Smooth muscle cell (in vitro differentiated cells): ENCODE results near the gene DMBX1. TPM values are rescaled to one million over a fixed set of nuclear protein-coding genes. Genes with fewer than 3 reads are reported as not detected.

Experiments
- DNase-seq: peaks from one replicate; lab custom pipeline; 2025; ENCODE audit not compliant: unreplicated experiment; lab: John Stamatoyannopoulos, UW
- H2AFZ ChIP-seq: fragments of 200-600 bp; sonication (generic); 2 replicates; pipeline ENCODE4 v1.6.0; 2016; ENCODE audit warnings: antibody characterized with exemption, low read depth, mild to moderate bottlenecking
- H3F3A ChIP-seq: fragments of 200-600 bp; sonication (generic); 2 replicates; pipeline ENCODE4 v1.6.0; 2017; ENCODE audit warnings: antibody characterized with exemption, low read depth
- H3K27ac ChIP-seq: fragments of 200-600 bp; sonication (generic); 2 replicates; pipeline ENCODE4 v1.5.1; 2016; ENCODE audit warnings: low read depth, mild to moderate bottlenecking
- H3K27me3 ChIP-seq: fragments of 200-600 bp; sonication (generic); 2 replicates; pipeline ENCODE4 v1.6.1; 2016; ENCODE audit warnings: low read depth, mild to moderate bottlenecking
- H3K36me3 ChIP-seq: fragments of 200-600 bp; sonication (generic); 2 replicates; pipeline ENCODE4 v1.5.1; 2016; ENCODE audit warnings: low read depth
- H3K4me1 ChIP-seq: fragments of 200-600 bp; sonication (generic); 2 replicates; pipeline ENCODE4 v1.5.1; 2016; ENCODE audit warnings: low read depth
- H3K4me2 ChIP-seq: fragments of 200-600 bp; sonication (generic); 2 replicates; pipeline ENCODE4 v1.6.0; 2016; ENCODE audit warnings: mild to moderate bottlenecking
- H3K4me3 ChIP-seq: fragments of 200-600 bp; sonication (generic); 2 replicates; pipeline ENCODE4 v1.5.1; 2016; ENCODE audit warnings: mild to moderate bottlenecking
- H3K79me2 ChIP-seq: fragments of 200-600 bp; sonication (generic); 2 replicates; pipeline ENCODE4 v1.6.0; 2016; ENCODE audit warnings: low read depth, mild to moderate bottlenecking
- H3K9ac ChIP-seq: fragments of 200-600 bp; sonication (generic); 2 replicates; pipeline ENCODE4 v1.6.0; 2016; ENCODE audit warnings: low read depth
- H3K9me3 ChIP-seq: fragments of 200-600 bp; sonication (generic); replicated peaks from 2 replicates; pipeline ENCODE4 v1.5.1; 2016; ENCODE audit warnings: low read depth
- H4K20me1 ChIP-seq: fragments of 200-600 bp; sonication (generic); 2 replicates; pipeline ENCODE4 v1.6.0; 2016; ENCODE audit warnings: low read depth
- CTCF ChIP-seq: fragments of 200-600 bp; sonication (generic); IDR thresholded peaks from 2 replicates; pipeline ENCODE4 v1.5.1; 2017; ENCODE audit warnings: borderline replicate concordance, mild to moderate bottlenecking, antibody characterized with exemption; ENCODE audit not compliant: insufficient read depth, poor library complexity, severe bottlenecking
- WGBS: methylation state at CpG from one replicate; pipeline ENCODE4 v1.1.7; 2016; ENCODE audit warnings: low lambda C conversion rate; 5-methylcytosine and 5-hydroxymethylcytosine counted together
- polyA plus RNA-seq: library from polyadenylated mRNA; unstranded; fragments of >200 nt; fragmentation: Nextera tagmentation; extraction: Ambion mirVana; gene quantifications from 2 replicates; pipeline ENCODE4 v1.2.1, GENCODE V29; 2016
- total RNA-seq: library from RNA; depleted of rRNA; stranded (reverse); fragments of >200 nt; gene quantifications from 2 replicates; pipeline ENCODE4 v1.2.3, GENCODE V29; 2014

DMBX1 gene
- total and polyA plus RNA-seq, 2 experiments from 2014 or later: not detected

GRCh38 chr1:46469881-46470280 is 19.8 kb upstream of the DMBX1 start:
- H3K79me2 ChIP-seq: no peaks in the 10 kb centered on the region
- no peaks in the 10 kb centered on the region for H4K20me1 ChIP-seq
- no peak overlapping the region for H3K9ac ChIP-seq
- no peaks in the 10 kb centered on the region for H3K36me3 ChIP-seq
- no peak overlapping the region for H2AFZ ChIP-seq
- WGBS: 50% methylated on average over 4 of the region's 4 CpGs
- no peaks in the 10 kb centered on the region for H3K9me3 ChIP-seq
- DNase-seq: no peak
- H3F3A ChIP-seq: peaks cover 3% of the 10 kb centered on the region
- H3K4me3 ChIP-seq: no peak overlapping the region
- H3K4me2 ChIP-seq: no peak overlapping the region
- no peak for TF ChIP-seq CTCF
- no peak overlapping the region for H3K27ac ChIP-seq
- peaks cover 72% of the 10 kb centered on the region for H3K27me3 ChIP-seq
- H3K4me1 ChIP-seq: peaks cover 6% of the 10 kb centered on the region

GRCh38 chr1:46471848-46472492 is 17.7 kb upstream of the DMBX1 start:
- Histone ChIP-seq H3K4me2 (no peak overlapping the region), H3K4me3 (no peak overlapping the region), H2AFZ (no peak overlapping the region), H3K9me3 (no peaks in the 10 kb centered on the region), H3K9ac (no peak overlapping the region), H3F3A (no peaks in the 10 kb centered on the region), H3K4me1 (peaks cover 2% of the 10 kb centered on the region), H3K36me3 (no peaks in the 10 kb centered on the region), H4K20me1 (no peaks in the 10 kb centered on the region), H3K79me2 (no peaks in the 10 kb centered on the region), H3K27me3 (peaks cover 86% of the 10 kb centered on the region), H3K27ac (no peak overlapping the region)
- WGBS: 39% methylated on average over 6 of the region's 7 CpGs
- no peak for DNase-seq
- TF ChIP-seq CTCF: no peak

- peaks cover 80% of the 10 kb centered on the region for H3K27me3 ChIP-seq
- no peak overlapping the region for H3K4me3 ChIP-seq
Measured at GRCh38 chr1:46472498-46473181, 17.0 kb upstream of the DMBX1 start.

More at GRCh38 chr1:46472498-46473181, 17.0 kb upstream of the DMBX1 start:
- no peak for DNase-seq
- Histone ChIP-seq H3K27ac (no peak overlapping the region), H3K9me3 (no peaks in the 10 kb centered on the region), H3K4me1 (no peaks in the 10 kb centered on the region), H3K9ac (no peak overlapping the region), H4K20me1 (no peaks in the 10 kb centered on the region), H2AFZ (no peak overlapping the region), H3K79me2 (no peaks in the 10 kb centered on the region), H3K36me3 (no peaks in the 10 kb centered on the region), H3K4me2 (no peak overlapping the region), H3F3A (no peaks in the 10 kb centered on the region)
- no peak for TF ChIP-seq CTCF
- 66% methylated on average over 7 of the region's 7 CpGs for WGBS
